GM12878 (cell line): ENCODE data around the gene KRTAP19-1. TPM values are rescaled to one million over a fixed set of nuclear protein-coding genes. Genes with fewer than 3 reads are reported as not detected.

ENCODE experiments used
- ATAC-seq: fragments of 200-7000 bp; cut with Tn5 transposase; 3 replicates; pipeline ENCODE4 v1.9.1; 2020; ENCODE audit warnings: mild to moderate bottlenecking, moderate library complexity
- BruUV-seq: library from RNA; stranded (reverse); fragments of 400-500 nt; replicated peaks from 2 replicates; lab custom pipeline; 2021; lab: Mats Ljungman, UMichigan
- CTCF ChIA-PET: fragments of 300-600 bp; sonication (Branson Sonifier 250); formaldehyde crosslinking; extraction: SDS; loops from one replicate; lab custom pipeline; 2021; ENCODE audit warnings: inconsistent platforms; lab: Yijun Ruan, JAX
- POLR2A ChIA-PET: fragments of 350-600 bp; formaldehyde crosslinking; extraction: SDS; loops from one replicate; lab custom pipeline; 2021; ENCODE audit warnings: inconsistent platforms; lab: Charles Lee
- RAD21 ChIA-PET: fragments of 300-600 bp; sonication (Branson Sonifier 250); formaldehyde crosslinking; loops from one replicate; lab custom pipeline; 2023; ENCODE audit warnings: antibody characterized with exemption; ENCODE audit not compliant: unreplicated experiment; lab: Charles Lee
- SMC1A ChIA-PET: fragments of 300-600 bp; sonication (Branson Sonifier 250); formaldehyde crosslinking; loops from one replicate; lab custom pipeline; 2023; ENCODE audit not compliant: unreplicated experiment, uncharacterized antibody; lab: Charles Lee
- DNase-seq: peaks from one replicate; pipeline ENCODE4 v3.0.0-alpha.2; 2011; ENCODE audit warnings: low read depth, low spot score
- FAIRE-seq: peaks from 3 replicates; lab custom pipeline; 2011; peaks lifted over from hg19 to GRCh38; lab: Jason Lieb, UNC
- H2AFZ ChIP-seq: 2 replicates; pipeline ENCODE4 v1.6.0; 2011; ENCODE audit warnings: low read depth, low read length, control low read depth; ENCODE audit not compliant: control insufficient read depth
- H3K27ac ChIP-seq: 2 replicates; pipeline ENCODE4 v1.5.1; 2011; ENCODE audit warnings: control low read depth; ENCODE audit not compliant: control insufficient read depth, insufficient read depth
- H3K27me3 ChIP-seq, 2 experiments: replicated peaks in 1 of 2; 2 replicates each; pipeline versions ENCODE4 v1.6.0 to v1.6.1; 2011; ENCODE audit warnings: low read length in 1 of 2; ENCODE audit not compliant: control insufficient read depth in 2 of 2, insufficient read depth in 2 of 2
- H3K36me3 ChIP-seq, 2 experiments: 2 replicates each; pipeline ENCODE4 v1.5.1; 2011; ENCODE audit warnings: low read length in 1 of 2; ENCODE audit not compliant: control insufficient read depth in 2 of 2, insufficient read depth in 2 of 2
- H3K4me1 ChIP-seq: 2 replicates; pipeline ENCODE4 v1.6.1; 2011; ENCODE audit warnings: mild to moderate bottlenecking, low read length, moderate library complexity, mixed read lengths; ENCODE audit not compliant: control insufficient read depth, insufficient read depth
- H3K4me2 ChIP-seq: 2 replicates; pipeline ENCODE4 v1.6.0; 2011; ENCODE audit warnings: control low read depth; ENCODE audit not compliant: control insufficient read depth, insufficient read depth
- H3K4me3 ChIP-seq: fragments of 200-600 bp; sonication (generic); 2 replicates; pipeline ENCODE4 v1.5.1; 2016
- H3K79me2 ChIP-seq: 2 replicates; pipeline ENCODE4 v1.6.0; 2011; ENCODE audit warnings: low read length; ENCODE audit not compliant: control insufficient read depth, insufficient read depth
- H3K9ac ChIP-seq: 2 replicates; pipeline ENCODE4 v1.8.0; 2011; ENCODE audit warnings: low read length, control low read depth, mixed read lengths; ENCODE audit not compliant: control insufficient read depth, insufficient read depth
- H3K9me3 ChIP-seq: replicated peaks from 3 replicates; pipeline ENCODE4 v1.5.1; 2011; ENCODE audit warnings: mild to moderate bottlenecking, low read length; ENCODE audit not compliant: control insufficient read depth, insufficient read depth
- H4K20me1 ChIP-seq: 2 replicates; pipeline ENCODE4 v1.6.0; 2011; ENCODE audit not compliant: control insufficient read depth, insufficient read depth
- ASH2L ChIP-seq: fragments of 300-600, 200-600 bp; sonication (generic); IDR thresholded peaks from 2 replicates; pipeline ENCODE4 v1.6.1; 2017; ENCODE audit warnings: low read depth, mild to moderate bottlenecking, borderline replicate concordance
- BHLHE40 ChIP-seq, 2 experiments: fragments of 450-650 bp in 1 of 2; IDR thresholded peaks; 2 replicates each; pipeline ENCODE4 v1.6.1; 2011 to 2017; ENCODE audit warnings: low read depth in 2 of 2, borderline replicate concordance in 1 of 2, improper control_type of control experiment in 1 of 2, low read length in 1 of 2, mild to moderate bottlenecking in 1 of 2
- CHD2 ChIP-seq: IDR thresholded peaks from 2 replicates; pipeline ENCODE4 v1.6.1; 2011; ENCODE audit warnings: low read depth, low read length, improper control_type of control experiment, borderline replicate concordance
- ESRRA ChIP-seq: IDR thresholded peaks from 2 replicates; pipeline ENCODE4 v1.6.1; 2012; ENCODE audit warnings: mild to moderate bottlenecking, low read length, improper control_type of control experiment
- ETV6 ChIP-seq, 2 experiments: fragments of 450-650 bp in 1 of 2; IDR thresholded peaks in 1 of 2; conservative IDR thresholded peaks in 1 of 2; 2 replicates each; pipeline ENCODE4 v1.6.1; 2014; ENCODE audit warnings: antibody characterized with exemption in 1 of 2, borderline replicate concordance in 1 of 2, low read depth in 1 of 2, mild to moderate bottlenecking in 1 of 2, moderate library complexity in 1 of 2
- HDAC2 ChIP-seq: fragments of 200-600 bp; sonication (generic); IDR thresholded peaks from 2 replicates; pipeline ENCODE4 v1.6.1; 2017
- HDAC6 ChIP-seq: fragments of 200-600 bp; sonication (generic); IDR thresholded peaks from one replicate; pipeline ENCODE4 v1.8.0; 2017; ENCODE audit warnings: antibody characterized with exemption; ENCODE audit not compliant: unreplicated experiment
- IKZF2 ChIP-seq, 2 experiments: fragments of 450-650 bp; IDR thresholded peaks; 2 replicates each; pipeline ENCODE4 v1.6.1; 2017; ENCODE audit warnings: mild to moderate bottlenecking in 2 of 2, moderate library complexity in 2 of 2
- JUNB ChIP-seq: IDR thresholded peaks from 2 replicates; pipeline ENCODE4 v1.6.1; 2016; ENCODE audit warnings: antibody characterized with exemption, mild to moderate bottlenecking
- NFXL1 ChIP-seq: fragments of 450-650 bp; IDR thresholded peaks from 2 replicates; pipeline ENCODE4 v1.6.1; 2017; ENCODE audit warnings: antibody characterized with exemption, mild to moderate bottlenecking, borderline replicate concordance
- PKNOX1 ChIP-seq: fragments of 450-650 bp; IDR thresholded peaks from 2 replicates; pipeline ENCODE4 v1.6.1; 2016; ENCODE audit warnings: mild to moderate bottlenecking
- RAD21 ChIP-seq: IDR thresholded peaks from 2 replicates; pipeline ENCODE4 v1.6.1; 2011; ENCODE audit warnings: mild to moderate bottlenecking, low read depth, low read length, moderate library complexity; ENCODE audit not compliant: insufficient read depth
- SKIL ChIP-seq: fragments of 450-650 bp; IDR thresholded peaks from 2 replicates; pipeline ENCODE4 v1.6.1; 2017; ENCODE audit warnings: mild to moderate bottlenecking, low read depth, inconsistent platforms; ENCODE audit not compliant: poor library complexity, severe bottlenecking
- TCF3 ChIP-seq: IDR thresholded peaks from 2 replicates; pipeline ENCODE4 v1.6.1; 2012; ENCODE audit warnings: low read depth, mild to moderate bottlenecking, low read length, borderline replicate concordance; ENCODE audit not compliant: insufficient read depth
- TCF7 ChIP-seq: IDR thresholded peaks from 2 replicates; pipeline ENCODE4 v1.6.1; 2014; ENCODE audit warnings: antibody characterized with exemption, borderline replicate concordance
- WGBS: methylation state at CpG from one replicate; pipeline ENCODE4 v1.1.6; 2016; ENCODE audit warnings: low lambda C conversion rate; ENCODE audit not compliant: insufficient replicate concordance, insufficient coverage; ENCODE audit errors: missing lambda C conversion rate; 5-methylcytosine and 5-hydroxymethylcytosine counted together
- in situ Hi-C: fragments of 300-500 bp; cut with MboI; formaldehyde crosslinking; loops from 9 replicates; pipeline ENCODE4 v1.14.3; 2018; ENCODE audit warnings: mixed read lengths
- intact Hi-C: fragments of 100-400 bp; cut with micrococcal nuclease; formaldehyde crosslinking; loops from one replicate; pipeline ENCODE4 v1.14.2; 2022; ENCODE audit not compliant: unreplicated experiment
- polyA plus RNA-seq, 11 experiments: library from polyadenylated mRNA; depleted of rRNA in 4 of 11; unstranded in 6 of 11; stranded (reverse) in 5 of 11; fragments of >200 nt; fragmentation: Nextera tagmentation in 4 of 11; fragmentation: Illumina TruSeq in 1 of 11; extraction: Ambion mirVana in 4 of 11; extraction: Trizol in 1 of 11; gene quantifications; 1 replicate in 1 of 11; 2 replicates in 10 of 11; pipeline versions ENCODE4 v1.2.1 to v1.2.3, GENCODE V29; 2011 to 2016; ENCODE audit warnings: inconsistent platforms in 2 of 11, missing spikeins in 2 of 11, low read depth in 1 of 11
- total RNA-seq, 4 experiments: library from RNA; depleted of rRNA in 3 of 4; stranded (reverse); fragments of >200 nt in 3 of 4; fragmentation: Illumina TruSeq in 1 of 4; extraction: Trizol in 1 of 4; gene quantifications; 2 replicates each; pipeline versions ENCODE4 v1.2.1 to v1.2.3, GENCODE V29; 2013 to 2021

KRTAP19-1 gene
- total and polyA plus RNA-seq, 10 of the 15 experiments (the other 5 are each of a cell fraction or from before 2014, with no cell fraction given), result not detected

- intact Hi-C loops (no loop called here), in situ Hi-C loops (no loop called here)
- H3K79me2 ChIP-seq, result no peaks in the 10 kb centered on the region
- no peak for FAIRE-seq
- ChIA-PET RAD21 (no interaction called here), POLR2A (no interaction called here), SMC1A (no interaction called here), CTCF (no interaction called here)
- DNase-seq, result no peak
- BruUV-seq, result no TSS peak
- no peak overlapping the region for H2AFZ ChIP-seq
- no peaks in the 10 kb centered on the region for H4K20me1 ChIP-seq
- H3K4me1 ChIP-seq, result no peaks in the 10 kb centered on the region
- no peak overlapping the region for H3K27ac ChIP-seq
- TF ChIP-seq TCF3 (no peak), ASH2L (no peak), CHD2 (no peak)
- H3K4me3 ChIP-seq, result no peak overlapping the region
- ATAC-seq, result no peak
- H3K36me3 ChIP-seq, result no peaks in the 10 kb centered on the region
- H3K4me2 ChIP-seq, result no peak overlapping the region
- no peaks in the 10 kb centered on the region for H3K27me3 ChIP-seq
- H3K9ac ChIP-seq, result no peak overlapping the region
- H3K9me3 ChIP-seq, result no peaks in the 10 kb centered on the region; the same call in 2 of the 3 replicates
- 18% methylated on average over 2 of the region's 2 CpGs for WGBS
Observed at GRCh38 chr21:30482130-30482529, 2.0 kb upstream of the KRTAP19-1 start.

DNA sequence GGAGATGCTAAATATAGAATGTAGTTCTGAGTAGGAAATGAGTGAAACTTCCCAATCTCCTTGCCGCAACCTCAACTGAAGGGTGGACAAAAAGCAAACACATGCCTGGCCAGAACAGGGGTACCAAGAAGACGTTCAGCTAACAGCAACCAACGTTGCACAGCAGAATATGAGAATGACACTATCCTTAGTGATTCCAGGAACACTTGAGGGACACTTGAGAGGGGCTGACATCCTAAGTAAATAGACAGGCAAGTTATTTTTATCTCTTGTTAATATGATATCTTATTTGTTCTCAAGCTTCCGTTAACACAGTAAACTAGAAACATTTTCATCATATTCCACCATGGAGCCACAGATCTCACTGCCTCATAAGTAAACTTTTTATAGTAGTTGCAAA is 908 bp downstream of the KRTAP19-1 start:
- intact Hi-C loops, result no loop called here
- Histone ChIP-seq H3K9me3 (no peaks in the 10 kb centered on the region), H3K27me3 (no peaks in the 10 kb centered on the region), H3K36me3 (no peaks in the 10 kb centered on the region), H2AFZ (no peak overlapping the region), H4K20me1 (no peaks in the 10 kb centered on the region), H3K4me2 (no peak overlapping the region), H3K4me1 (no peaks in the 10 kb centered on the region), H3K27ac (no peak overlapping the region), H3K79me2 (no peaks in the 10 kb centered on the region), H3K4me3 (no peak overlapping the region), H3K9ac (no peak overlapping the region)
- ChIA-PET SMC1A (no interaction called here), RAD21 (no interaction called here), CTCF (no interaction called here), POLR2A (no interaction called here)
- in situ Hi-C loops, result no loop called here
- no TSS peak for BruUV-seq
- 27% methylated on average over 4 of the region's 4 CpGs for WGBS
- FAIRE-seq (no peak), DNase-seq (no peak), ATAC-seq (no peak)
- no peak for TF ChIP-seq SKIL
- TF ChIP-seq BHLHE40 (IDR thresholded peaks at IDR 0.05; ENCODE audit: borderline replicate concordance in 1 of 2, low read depth in 2 of 2, low read length in 1 of 2), result no peak
- no peak for TF ChIP-seq PKNOX1
- TF ChIP-seq RAD21, result no peak
- no peak for TF ChIP-seq HDAC6
- no peak for TF ChIP-seq HDAC2
- TF ChIP-seq ETV6 (conservative IDR thresholded peaks at IDR 0.05 in 1 of 2, IDR thresholded peaks at IDR 0.05 in 1 of 2; ENCODE audit: borderline replicate concordance in 1 of 2, low read depth in 1 of 2), result no peak
- TF ChIP-seq IKZF2 (IDR thresholded peaks at IDR 0.05), result no peak
- no peak for TF ChIP-seq JUNB
- TF ChIP-seq ESRRA, result no peak
- TF ChIP-seq NFXL1, result no peak
- TF ChIP-seq TCF7, result no peak
